ENCODE measurements around the gene FBXL16.
"Not testable (repeated sequence)": the region's sequence is repeated elsewhere in the genome, so short reads cannot be mapped to it uniquely, and the experiment has no call there.

Gene FBXL16

GRCh38 chr16:716200-716568 lies 10.6 kb upstream of the FBXL16 start:
- ChIA-PET CTCF (interaction anchor here (0.7 to 8.3 kb wide), 7 partner anchors 9 to 387 kb away, joined by 3 to 169 read pairs (median 5); partner anchors contain the start of genes CCDC78, CHTF18, HAGHL and RPUSD1), POLR2A (interaction anchor here (1.8 kb wide), 1 partner anchor 72 kb away, joined by 5 read pairs; the partner anchor contains the start of genes CHTF18 and RPUSD1)
- no peak for DNase-seq (ENCODE audit: extremely low spot score)
- TF ChIP-seq, protein P1, sequence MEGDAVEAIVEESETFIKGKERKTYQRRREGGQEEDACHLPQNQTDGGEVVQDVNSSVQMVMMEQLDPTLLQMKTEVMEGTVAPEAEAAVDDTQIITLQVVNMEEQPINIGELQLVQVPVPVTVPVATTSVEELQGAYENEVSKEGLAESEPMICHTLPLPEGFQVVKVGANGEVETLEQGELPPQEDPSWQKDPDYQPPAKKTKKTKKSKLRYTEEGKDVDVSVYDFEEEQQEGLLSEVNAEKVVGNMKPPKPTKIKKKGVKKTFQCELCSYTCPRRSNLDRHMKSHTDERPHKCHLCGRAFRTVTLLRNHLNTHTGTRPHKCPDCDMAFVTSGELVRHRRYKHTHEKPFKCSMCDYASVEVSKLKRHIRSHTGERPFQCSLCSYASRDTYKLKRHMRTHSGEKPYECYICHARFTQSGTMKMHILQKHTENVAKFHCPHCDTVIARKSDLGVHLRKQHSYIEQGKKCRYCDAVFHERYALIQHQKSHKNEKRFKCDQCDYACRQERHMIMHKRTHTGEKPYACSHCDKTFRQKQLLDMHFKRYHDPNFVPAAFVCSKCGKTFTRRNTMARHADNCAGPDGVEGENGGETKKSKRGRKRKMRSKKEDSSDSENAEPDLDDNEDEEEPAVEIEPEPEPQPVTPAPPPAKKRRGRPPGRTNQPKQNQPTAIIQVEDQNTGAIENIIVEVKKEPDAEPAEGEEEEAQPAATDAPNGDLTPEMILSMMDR (IDR thresholded peaks at IDR 0.05; ENCODE audit: control extremely low read depth, extremely low read depth, low read depth, missing control alignments) = no peak

DNA sequence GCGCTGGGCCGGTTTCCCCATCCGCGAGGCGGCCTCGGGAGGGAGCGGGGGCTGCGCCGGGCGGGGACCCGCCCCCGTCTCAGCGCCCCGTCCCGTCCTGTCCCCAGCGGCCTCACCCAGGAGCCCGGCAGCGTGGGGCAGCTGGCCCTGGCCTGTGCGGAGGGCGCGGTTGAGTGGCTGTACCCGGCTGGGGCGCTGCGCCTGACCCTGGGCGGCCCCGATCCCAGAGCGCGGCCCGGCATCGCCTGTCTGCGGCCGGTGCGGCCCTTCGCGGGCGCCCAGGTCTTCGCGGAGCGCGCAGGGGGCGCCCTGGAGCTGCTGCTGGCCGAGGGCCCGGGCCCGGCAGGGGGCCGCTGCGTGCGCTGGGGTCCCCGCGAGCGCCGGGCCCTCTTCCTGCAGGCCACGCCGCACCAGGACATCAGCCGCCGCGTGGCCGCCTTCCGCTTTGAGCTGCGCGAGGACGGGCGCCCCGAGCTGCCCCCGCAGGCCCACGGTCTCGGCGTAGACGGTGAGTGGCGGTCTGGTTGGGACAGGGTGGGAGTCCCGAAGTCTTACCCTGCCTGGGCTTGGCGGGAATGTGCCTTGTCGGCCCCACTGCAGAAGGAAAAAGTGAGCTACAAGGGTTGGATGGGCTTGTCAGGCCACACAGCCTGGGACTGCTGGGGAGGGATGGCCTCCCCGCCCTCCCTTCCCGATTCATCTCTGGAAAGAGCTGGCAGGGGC lies 10.0 kb upstream of the FBXL16 start:
- TF ChIP-seq, protein P1 (IDR thresholded peaks at IDR 0.05; ENCODE audit: control extremely low read depth, extremely low read depth, low read depth, missing control alignments) = peak; percentile 35
- ChIA-PET POLR2A (interaction anchor here (1.8 kb wide), 1 partner anchor 73 kb away, joined by 5 read pairs; the partner anchor contains the start of genes CHTF18 and RPUSD1), CTCF (interaction anchor here (0.7 to 8.3 kb wide), 11 partner anchors 9 to 388 kb away, joined by 3 to 169 read pairs (median 5); partner anchors contain the start of genes CCDC78, CHTF18, CIAO3 and HAGHL)
- DNase-seq (ENCODE audit: extremely low spot score) = no peak

- peak; percentile 92 for DNase-seq (ENCODE audit: extremely low spot score)
- TF ChIP-seq, protein P1 (IDR thresholded peaks at IDR 0.05; ENCODE audit: control extremely low read depth, extremely low read depth, low read depth, missing control alignments) = no peak
- CTCF ChIA-PET = interaction anchor here (1.0 to 8.3 kb wide), 10 partner anchors 11 to 388 kb away, joined by 3 to 169 read pairs (median 4); partner anchors contain the start of genes CCDC78, CHTF18, CIAO3 and HAGHL
- POLR2A ChIA-PET = interaction anchor here (1.8 kb wide), 1 partner anchor 74 kb away, joined by 5 read pairs; the partner anchor contains the start of genes CHTF18 and RPUSD1
These were observed 9.2 kb upstream of the FBXL16 start, which contains the start of gene METRN for GRCh38 chr16:714558-715476. Gene METRN, plus strand, starts transcription at chr16:715118. Its CDS starts 172 bp downstream, at chr16:715290.

- POLR2A ChIA-PET = no interaction called here
- TF ChIP-seq, protein P1 (IDR thresholded peaks at IDR 0.05; ENCODE audit: control extremely low read depth, extremely low read depth, low read depth, missing control alignments) = no peak
- CTCF ChIA-PET = interaction anchor here (1.4 to 8.3 kb wide), 5 partner anchors 9 to 70 kb away, joined by 3 to 169 read pairs (median 6); partner anchors contain the start of genes ANTKMT, CCDC78, CHTF18 and CIAO3
- no peak for DNase-seq (ENCODE audit: extremely low spot score)
These were observed 8.5 kb upstream of the FBXL16 start for GRCh38 chr16:714079-714478.

- POLR2A ChIA-PET; DNase-seq (ENCODE audit: extremely low spot score): not testable (repeated sequence)
- TF ChIP-seq, protein P1 (IDR thresholded peaks at IDR 0.05; ENCODE audit: control extremely low read depth, extremely low read depth, low read depth, missing control alignments) = peak; percentile 28
- CTCF ChIA-PET = interaction anchor here (0.7 to 8.3 kb wide), 20 partner anchors 10 to 484 kb away, joined by 3 to 169 read pairs (median 4); partner anchors contain the start of genes ANTKMT, CCDC78, CHTF18 and CIAO3
These were observed 7.2 kb upstream of the FBXL16 start for GRCh38 chr16:712740-713250.
